Thyroid gland (tissue), 4 donors: ENCODE measurements around the gene RERG. TPM values are rescaled to one million over a fixed set of nuclear protein-coding genes. Genes with fewer than 3 reads are reported as not detected.

ENCODE experiments used
- DNase-seq, 2 donors: peaks; one replicate each; pipeline ENCODE4 v3.0.0-alpha.2; 2019
- H3K27ac ChIP-seq, 3 donors: fragments of 200-600 bp; sonication (generic); 1 replicate in 2 of 3; 2 replicates in 1 of 3; pipeline ENCODE4 v1.5.1; 2016 to 2019; ENCODE audit warnings: mild to moderate bottlenecking in 1 of 3, moderate library complexity in 1 of 3
- H3K27me3 ChIP-seq: fragments of 200-600 bp; sonication (generic); one replicate; pipeline ENCODE4 v1.5.1; 2019
- H3K36me3 ChIP-seq, 2 donors: fragments of 200-600 bp; sonication (generic); one replicate each; pipeline ENCODE4 v1.5.1; 2016 to 2019
- H3K4me1 ChIP-seq, 2 donors: fragments of 200-600 bp; sonication (generic); one replicate each; pipeline ENCODE4 v1.5.1; 2017 to 2019
- H3K4me3 ChIP-seq, 3 donors: fragments of 200-600 bp; sonication (generic); replicated peaks in 1 of 3; 1 replicate in 2 of 3; 2 replicates in 1 of 3; pipeline ENCODE4 v1.5.1; 2016; ENCODE audit warnings: mild to moderate bottlenecking in 1 of 3
- H3K9me3 ChIP-seq: fragments of 200-600 bp; sonication (generic); one replicate; pipeline ENCODE4 v1.5.1; 2017
- CTCF ChIP-seq, 6 experiments: fragments of 200-600 bp in 3 of 6; fragments of 450-650 bp in 3 of 6; sonication (generic) in 3 of 6; IDR thresholded peaks; one replicate each; pipeline ENCODE4 v1.5.1; 2016 to 2019; ENCODE audit warnings: antibody characterized with exemption in 6 of 6, mild to moderate bottlenecking in 2 of 6, inconsistent platforms in 1 of 6, moderate library complexity in 1 of 6
- POLR2A ChIP-seq, 2 donors: fragments of 450-650 bp; IDR thresholded peaks; one replicate each; pipeline ENCODE4 v1.6.1; 2017; ENCODE audit warnings: antibody characterized with exemption in 2 of 2, mild to moderate bottlenecking in 2 of 2, moderate library complexity in 1 of 2
- WGBS, 2 donors: methylation state at CpG; one replicate each; pipeline ENCODE4 v1.1.5; 2017; 5-methylcytosine and 5-hydroxymethylcytosine counted together
- intact Hi-C: fragments of 100-400 bp; cut with DNase I; formaldehyde crosslinking; loops from one replicate; pipeline ENCODE4 v1.15.1; 2023
- total RNA-seq, 4 donors: library from RNA; depleted of rRNA; stranded (reverse); fragments of >200 nt; gene quantifications; one replicate each; pipeline ENCODE4 v1.2.3, GENCODE V29; 2016

RERG gene
- total RNA-seq, 4 donors from 2014 or later, result 2.7 to 13.2 (median 4.9) TPM

GRCh38 chr12:15225136-15225862, 4.1 kb upstream of the RERG start:
- Histone ChIP-seq H3K4me3 (no peak overlapping the region), H3K9me3 (no peaks in the 10 kb centered on the region), H3K27me3 (no peaks in the 10 kb centered on the region), H3K27ac (no peak overlapping the region), H3K4me1 (peaks cover 0 to 9% of the 10 kb centered on the region in 2 donors), H3K36me3 (no peaks in the 10 kb centered on the region)
- intact Hi-C loops, result loop anchor here (10.0 kb wide), 1 partner anchor 220 kb away; no protein-coding TSS in a partner anchor
- no peak for TF ChIP-seq CTCF (IDR thresholded peaks at IDR 0.05)
- TF ChIP-seq POLR2A (IDR thresholded peaks at IDR 0.05), result no peak
- no peak for DNase-seq
- WGBS, 2 donors, result 82 to 88% methylated on average over 2 of the region's 2 CpGs

- H3K9me3 ChIP-seq, result no peaks in the 10 kb centered on the region
- no peak for DNase-seq
- H3K4me3 ChIP-seq, result no peak overlapping the region
- no peak overlapping the region for H3K27ac ChIP-seq
- no peak for TF ChIP-seq CTCF (IDR thresholded peaks at IDR 0.05)
- no peak for TF ChIP-seq POLR2A (IDR thresholded peaks at IDR 0.05)
- WGBS, 2 donors, result 64 to 69% methylated on average over 3 of the region's 3 CpGs
- peaks cover 0 to 9% of the 10 kb centered on the region in 2 donors for H3K4me1 ChIP-seq
- no peaks in the 10 kb centered on the region for H3K36me3 ChIP-seq
- intact Hi-C loops, result loop anchor here (10.0 kb wide), 1 partner anchor 217 kb away; no protein-coding TSS in a partner anchor
- H3K27me3 ChIP-seq, result no peaks in the 10 kb centered on the region
These were observed 1.0 kb upstream of the RERG start for GRCh38 chr12:15222219-15222618.

GRCh38 chr12:15220451-15220850, 766 bp downstream of the RERG start:
- DNase-seq, result no peak
- peak overlapping the region in 2 of 3 donors; percentile 35 to 53 for H3K27ac ChIP-seq
- H3K4me1 ChIP-seq, result peaks cover 0 to 9% of the 10 kb centered on the region in 2 donors
- intact Hi-C loops, result loop anchor here (10.0 kb wide), 1 partner anchor 216 kb away; no protein-coding TSS in a partner anchor
- no peaks in the 10 kb centered on the region for H3K27me3 ChIP-seq
- WGBS, 2 donors, result 81 to 88% methylated on average over 4 of the region's 4 CpGs
- H3K36me3 ChIP-seq, result no peaks in the 10 kb centered on the region
- no peak for TF ChIP-seq POLR2A (IDR thresholded peaks at IDR 0.05)
- TF ChIP-seq CTCF (IDR thresholded peaks at IDR 0.05), result no peak
- no peaks in the 10 kb centered on the region for H3K9me3 ChIP-seq
- no peak overlapping the region for H3K4me3 ChIP-seq

- WGBS, 2 donors, result 88% methylated on average over 6 of the region's 6 CpGs
- H3K4me3 ChIP-seq, result no peak overlapping the region
- intact Hi-C loops, result loop anchor here (10.0 kb wide), 1 partner anchor 64 kb away; no protein-coding TSS in a partner anchor
These were observed 2.4 kb downstream of the RERG start for GRCh38 chr12:15218794-15219193.

More at GRCh38 chr12:15218794-15219193, 2.4 kb downstream of the RERG start:
- H3K36me3 ChIP-seq, result no peaks in the 10 kb centered on the region
- no peaks in the 10 kb centered on the region for H3K27me3 ChIP-seq
- peaks cover 0 to 9% of the 10 kb centered on the region in 2 donors for H3K4me1 ChIP-seq
- no peaks in the 10 kb centered on the region for H3K9me3 ChIP-seq
- no peak for TF ChIP-seq POLR2A (IDR thresholded peaks at IDR 0.05)
- no peak for TF ChIP-seq CTCF (IDR thresholded peaks at IDR 0.05)
- DNase-seq, result no peak
- no peak overlapping the region for H3K27ac ChIP-seq
